ENCODE results near the gene UNC5B. TPM values are rescaled to one million over a fixed set of nuclear protein-coding genes. Genes with fewer than 3 reads are reported as not detected.

The UNC5B gene
- total and polyA plus RNA-seq, 2 donors from 2014 or later: 5.5 to 22.6 TPM

DNA sequence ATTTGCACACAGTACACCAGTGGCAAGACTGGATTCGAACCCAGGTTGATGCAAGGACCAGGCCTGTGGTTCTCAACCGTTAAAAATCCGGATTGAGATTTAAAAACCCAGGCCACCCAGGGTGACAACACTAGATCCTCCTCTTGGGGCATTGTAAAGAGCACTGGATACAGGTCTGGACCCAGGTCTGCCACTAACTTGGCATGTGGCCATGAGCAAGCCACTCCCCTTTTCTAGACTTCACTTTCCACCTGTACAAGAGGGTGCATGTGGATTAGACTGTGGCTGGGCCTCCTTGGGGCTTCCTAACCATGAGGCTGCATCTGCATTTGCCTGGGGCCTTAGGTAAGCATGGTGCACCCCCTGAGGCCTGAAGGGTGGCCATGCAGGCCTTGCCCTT is 85.0 kb downstream of the UNC5B start:
- TF ChIP-seq, protein P1, sequence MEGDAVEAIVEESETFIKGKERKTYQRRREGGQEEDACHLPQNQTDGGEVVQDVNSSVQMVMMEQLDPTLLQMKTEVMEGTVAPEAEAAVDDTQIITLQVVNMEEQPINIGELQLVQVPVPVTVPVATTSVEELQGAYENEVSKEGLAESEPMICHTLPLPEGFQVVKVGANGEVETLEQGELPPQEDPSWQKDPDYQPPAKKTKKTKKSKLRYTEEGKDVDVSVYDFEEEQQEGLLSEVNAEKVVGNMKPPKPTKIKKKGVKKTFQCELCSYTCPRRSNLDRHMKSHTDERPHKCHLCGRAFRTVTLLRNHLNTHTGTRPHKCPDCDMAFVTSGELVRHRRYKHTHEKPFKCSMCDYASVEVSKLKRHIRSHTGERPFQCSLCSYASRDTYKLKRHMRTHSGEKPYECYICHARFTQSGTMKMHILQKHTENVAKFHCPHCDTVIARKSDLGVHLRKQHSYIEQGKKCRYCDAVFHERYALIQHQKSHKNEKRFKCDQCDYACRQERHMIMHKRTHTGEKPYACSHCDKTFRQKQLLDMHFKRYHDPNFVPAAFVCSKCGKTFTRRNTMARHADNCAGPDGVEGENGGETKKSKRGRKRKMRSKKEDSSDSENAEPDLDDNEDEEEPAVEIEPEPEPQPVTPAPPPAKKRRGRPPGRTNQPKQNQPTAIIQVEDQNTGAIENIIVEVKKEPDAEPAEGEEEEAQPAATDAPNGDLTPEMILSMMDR (IDR thresholded peaks at IDR 0.05; ENCODE audit: borderline replicate concordance, extremely low read depth, insufficient read depth): no peak
- H3K36me3 ChIP-seq (ENCODE audit: control insufficient read depth in 2 of 3, insufficient read depth in 3 of 3, low read length in 3 of 3): peaks cover 2 to 6% (median 5%) of the 10 kb centered on the region in 3 donors
- no peak overlapping the region for H3K4me3 ChIP-seq (ENCODE audit: low read length in 3 of 3)
- DNase-seq (no peak), FAIRE-seq (no peak)
- intact Hi-C loops (cut with DNase I): no loop called here
- no peaks in the 10 kb centered on the region for H3K9me3 ChIP-seq (ENCODE audit: control insufficient read depth in 2 of 3, insufficient read depth in 1 of 3, low read length in 3 of 3)
- no peak overlapping the region for H3K9ac ChIP-seq (ENCODE audit: low read length in 3 of 3)
- no peaks in the 10 kb centered on the region for H3K27me3 ChIP-seq (ENCODE audit: control insufficient read depth, insufficient read depth, low read length)
- no peak overlapping the region for H3K27ac ChIP-seq (ENCODE audit: low read depth in 2 of 2, low read length in 2 of 2)
- H3K4me1 ChIP-seq (ENCODE audit: control insufficient read depth in 2 of 3, insufficient read depth in 2 of 3, low read depth in 1 of 3, low read length in 3 of 3): no peaks in the 10 kb centered on the region

DNA sequence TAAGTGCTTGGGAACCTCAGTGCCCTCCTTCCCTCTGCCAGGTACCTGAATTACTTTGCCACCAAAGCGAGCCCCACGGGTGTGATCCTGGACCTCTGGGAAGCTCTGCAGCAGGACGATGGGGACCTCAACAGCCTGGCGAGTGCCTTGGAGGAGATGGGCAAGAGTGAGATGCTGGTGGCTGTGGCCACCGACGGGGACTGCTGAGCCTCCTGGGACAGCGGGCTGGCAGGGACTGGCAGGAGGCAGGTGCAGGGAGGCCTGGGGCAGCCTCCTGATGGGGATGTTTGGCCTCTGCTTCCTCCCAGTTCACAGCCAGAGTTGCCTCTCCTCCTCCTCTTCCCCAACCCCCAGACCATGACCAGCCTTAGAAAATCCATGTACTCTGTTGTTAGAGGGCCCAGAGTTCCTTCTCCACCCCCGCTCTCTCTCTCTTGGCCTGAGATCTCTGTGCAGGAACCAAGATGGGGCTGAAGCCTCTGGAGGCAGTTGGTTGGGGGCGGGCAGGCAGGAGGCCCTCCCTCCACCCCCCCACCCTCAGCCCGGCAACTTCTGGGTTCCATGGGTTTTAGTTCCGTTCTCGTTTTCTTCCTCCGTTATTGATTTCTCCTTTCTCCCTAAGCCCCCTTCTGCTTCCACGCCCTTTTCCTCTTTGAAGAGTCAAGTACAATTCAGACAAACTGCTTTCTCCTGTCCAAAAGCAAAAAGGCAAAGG is 86.9 kb downstream of the UNC5B start:
- no peaks in the 10 kb centered on the region for H3K4me1 ChIP-seq (ENCODE audit: control insufficient read depth in 2 of 3, insufficient read depth in 2 of 3, low read depth in 1 of 3, low read length in 3 of 3)
- intact Hi-C loops (cut with DNase I): no loop called here
- no peak overlapping the region for H3K9ac ChIP-seq (ENCODE audit: low read length in 3 of 3)
- TF ChIP-seq, protein P1 (IDR thresholded peaks at IDR 0.05; ENCODE audit: borderline replicate concordance, extremely low read depth, insufficient read depth): no peak
- no peak overlapping the region for H3K27ac ChIP-seq (ENCODE audit: low read depth in 2 of 2, low read length in 2 of 2)
- H3K4me3 ChIP-seq (ENCODE audit: low read length in 3 of 3): no peak overlapping the region
- FAIRE-seq (no peak), DNase-seq (no peak)
- H3K36me3 ChIP-seq (ENCODE audit: control insufficient read depth in 2 of 3, insufficient read depth in 3 of 3, low read length in 3 of 3): peaks cover 2 to 6% (median 5%) of the 10 kb centered on the region in 3 donors
- no peaks in the 10 kb centered on the region for H3K27me3 ChIP-seq (ENCODE audit: control insufficient read depth, insufficient read depth, low read length)
- no peaks in the 10 kb centered on the region for H3K9me3 ChIP-seq (ENCODE audit: control insufficient read depth in 2 of 3, insufficient read depth in 1 of 3, low read length in 3 of 3)

DNA sequence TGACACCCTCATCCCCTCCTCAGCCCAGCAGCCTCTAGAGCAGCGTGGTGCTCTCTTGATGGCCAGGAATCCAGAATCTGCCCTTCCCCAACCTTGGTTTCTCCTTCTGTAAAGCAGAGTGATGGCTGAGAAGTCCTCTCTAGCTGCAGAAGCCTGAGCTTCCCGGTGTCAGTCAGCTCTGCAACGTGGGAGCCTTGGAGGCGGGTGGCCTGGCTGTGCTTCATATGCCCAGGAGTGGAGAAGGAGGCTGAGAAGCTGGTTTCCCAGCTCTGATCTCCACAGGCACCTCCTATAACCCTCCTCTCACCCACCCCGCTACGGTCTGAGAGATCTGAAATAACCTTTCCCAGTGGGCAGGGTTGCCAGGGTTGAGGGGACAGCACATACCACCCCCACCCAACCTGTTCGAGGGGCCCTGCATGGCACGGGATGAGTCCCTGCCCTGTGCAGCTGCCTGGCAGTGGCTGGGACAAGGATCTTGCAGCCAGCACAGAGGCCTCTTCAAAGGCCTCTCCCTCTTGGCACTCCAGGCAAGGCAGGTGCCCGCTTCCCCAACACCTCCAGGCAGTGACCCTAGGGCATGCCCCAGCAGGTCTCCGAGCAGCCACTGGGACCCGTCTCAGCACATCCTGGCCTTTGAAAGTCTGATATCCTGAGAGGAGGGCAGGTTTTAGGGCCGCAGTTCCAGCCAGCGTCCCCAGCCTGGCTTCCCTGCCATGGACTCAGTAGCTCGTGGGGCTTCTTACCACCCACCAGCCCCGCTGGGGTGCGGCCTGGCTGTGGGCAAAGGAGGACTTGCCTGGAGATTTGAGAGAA is 88.4 kb downstream of the UNC5B start:
- Histone ChIP-seq H3K9ac (ENCODE audit: low read length in 3 of 3) (no peak overlapping the region), H3K36me3 (ENCODE audit: control insufficient read depth in 2 of 3, insufficient read depth in 3 of 3, low read length in 3 of 3) (peaks cover 0 to 5% (median 2%) of the 10 kb centered on the region in 3 donors), H3K27me3 (ENCODE audit: control insufficient read depth, insufficient read depth, low read length) (no peaks in the 10 kb centered on the region), H3K9me3 (ENCODE audit: control insufficient read depth in 2 of 3, insufficient read depth in 1 of 3, low read length in 3 of 3) (no peaks in the 10 kb centered on the region), H3K4me1 (ENCODE audit: control insufficient read depth in 2 of 3, insufficient read depth in 2 of 3, low read depth in 1 of 3, low read length in 3 of 3) (no peaks in the 10 kb centered on the region), H3K27ac (ENCODE audit: low read depth in 2 of 2, low read length in 2 of 2) (no peak overlapping the region), H3K4me3 (ENCODE audit: low read length in 3 of 3) (no peak overlapping the region)
- intact Hi-C loops (cut with DNase I): no loop called here
- DNase-seq (no peak), FAIRE-seq (no peak)
- TF ChIP-seq, protein P1 (IDR thresholded peaks at IDR 0.05; ENCODE audit: borderline replicate concordance, extremely low read depth, insufficient read depth): no peak

Measured in kidney (tissue), 14 donors.